IPS-15b (cell line): ENCODE data around the gene KRTAP5-10.
"Not testable (repeated sequence)": the region's sequence is repeated elsewhere in the genome, so short reads cannot be mapped to it uniquely, and the experiment has no call there.

Experiments
- H3K27me3 ChIP-seq: one replicate; pipeline ENCODE4 v1.6.1; 2013; ENCODE audit warnings: low read length; ENCODE audit not compliant: control insufficient read depth, insufficient read depth
- H3K36me3 ChIP-seq: one replicate; pipeline ENCODE4 v1.6.1; 2013; ENCODE audit warnings: low read length; ENCODE audit not compliant: control insufficient read depth, insufficient read depth
- H3K4me1 ChIP-seq: one replicate; pipeline ENCODE4 v1.6.1; 2013; ENCODE audit warnings: mild to moderate bottlenecking, low read length; ENCODE audit not compliant: control insufficient read depth, insufficient read depth
- H3K4me3 ChIP-seq: one replicate; pipeline ENCODE4 v1.5.1; 2013; ENCODE audit warnings: low read depth, low read length
- H3K9ac ChIP-seq: one replicate; pipeline ENCODE4 v1.6.1; 2013; ENCODE audit warnings: low read depth, mild to moderate bottlenecking, low read length
- H3K9me3 ChIP-seq: one replicate; pipeline ENCODE4 v1.6.1; 2013; ENCODE audit warnings: mild to moderate bottlenecking, low read length; ENCODE audit not compliant: control insufficient read depth, insufficient read depth

Gene KRTAP5-10

GRCh38 chr11:71606853-71607519 is 41.6 kb downstream of the KRTAP5-10 start:
- not testable (repeated sequence) for H3K4me1 ChIP-seq, H3K9me3 ChIP-seq, H3K36me3 ChIP-seq, H3K9ac ChIP-seq
- H3K27me3 ChIP-seq = peaks cover 16% of the 10 kb centered on the region
- peak overlapping the region; percentile 66 for H3K4me3 ChIP-seq

- not testable (repeated sequence) for H3K9me3 ChIP-seq, H3K9ac ChIP-seq, H3K36me3 ChIP-seq, H3K4me1 ChIP-seq
- Histone ChIP-seq H3K27me3 (peaks cover 16% of the 10 kb centered on the region), H3K4me3 (peak overlapping the region; percentile 66)
Observed at GRCh38 chr11:71607520-71608216, 42.3 kb downstream of the KRTAP5-10 start.

DNA sequence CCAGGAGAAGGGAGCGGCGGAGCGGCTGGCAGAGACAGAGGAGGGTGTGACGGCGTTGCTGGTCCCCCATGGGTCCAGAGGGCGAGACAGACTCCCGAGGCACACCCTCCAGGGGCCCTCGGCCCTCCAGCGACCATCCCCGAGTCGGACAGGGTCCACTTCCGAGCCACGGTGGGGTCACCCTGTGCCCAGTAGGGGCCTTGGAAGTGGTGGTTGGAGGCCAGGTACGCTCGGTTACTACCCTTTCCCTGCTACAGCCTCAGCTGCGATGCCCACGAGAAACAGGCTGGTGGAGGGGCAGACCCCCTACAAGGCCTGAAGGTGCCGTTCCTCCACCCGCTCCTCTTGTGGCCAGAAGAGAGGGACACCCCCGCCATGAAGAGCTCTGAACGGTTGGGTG is 42.9 kb downstream of the KRTAP5-10 start:
- H3K9me3 ChIP-seq, H3K9ac ChIP-seq, H3K4me1 ChIP-seq, H3K4me3 ChIP-seq, H3K36me3 ChIP-seq: not testable (repeated sequence)
- H3K27me3 ChIP-seq = peaks cover 16% of the 10 kb centered on the region

GRCh38 chr11:71611218-71611910 is 46.0 kb downstream of the KRTAP5-10 start:
- H3K4me3 ChIP-seq, H3K9ac ChIP-seq, H3K36me3 ChIP-seq, H3K9me3 ChIP-seq, H3K4me1 ChIP-seq: not testable (repeated sequence)
- H3K27me3 ChIP-seq = peaks cover 12% of the 10 kb centered on the region

GRCh38 chr11:71613931-71614330 is 48.6 kb downstream of the KRTAP5-10 start:
- not testable (repeated sequence) for H3K4me1 ChIP-seq, H3K9me3 ChIP-seq, H3K27me3 ChIP-seq, H3K4me3 ChIP-seq, H3K9ac ChIP-seq, H3K36me3 ChIP-seq

DNA sequence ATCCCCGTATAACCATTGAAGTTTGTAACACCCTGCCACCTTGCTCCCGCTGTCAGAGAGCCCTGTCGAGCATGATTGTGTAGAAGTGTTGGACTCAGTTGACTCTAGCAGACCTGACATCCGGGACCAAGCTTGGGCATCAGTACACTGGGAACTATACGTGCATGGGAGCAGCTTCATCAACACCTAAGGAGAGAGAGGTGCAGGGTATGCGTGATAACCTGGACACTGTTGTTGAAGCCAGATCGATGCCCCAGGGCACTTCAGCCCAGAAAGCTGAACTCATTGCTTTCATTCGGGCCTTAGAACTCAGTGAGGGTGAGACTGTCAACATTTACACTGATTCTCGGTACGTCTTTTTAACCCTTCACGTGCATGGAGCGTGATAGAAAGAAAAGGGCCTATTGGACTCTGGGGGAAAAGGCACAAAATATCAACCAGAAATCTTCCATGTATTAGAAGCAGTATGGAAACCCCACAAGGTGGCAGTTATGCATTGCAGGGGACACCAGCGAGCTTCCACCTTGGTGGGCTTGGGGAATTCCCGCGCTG is 49.1 kb downstream of the KRTAP5-10 start:
- not testable (repeated sequence) for H3K9ac ChIP-seq, H3K27me3 ChIP-seq, H3K9me3 ChIP-seq, H3K36me3 ChIP-seq, H3K4me1 ChIP-seq, H3K4me3 ChIP-seq

- not testable (repeated sequence) for H3K9ac ChIP-seq, H3K4me3 ChIP-seq, H3K36me3 ChIP-seq, H3K9me3 ChIP-seq, H3K4me1 ChIP-seq, H3K27me3 ChIP-seq
Observed at GRCh38 chr11:71615003-71615402, 49.6 kb downstream of the KRTAP5-10 start.
